GM15510 (cell line): Measurements from ENCODE around the gene OTUB1.
A peak's percentile ranks its signal among the peaks of the same experiment; 100 is the strongest.

Experiments used
- POLR2A ChIP-seq: IDR thresholded peaks from 3 replicates; pipeline ENCODE4 v1.6.1; 2011; ENCODE audit warnings: borderline replicate concordance; ENCODE audit not compliant: insufficient read length; ENCODE audit errors: extremely low read depth

OTUB1 gene, protein sequence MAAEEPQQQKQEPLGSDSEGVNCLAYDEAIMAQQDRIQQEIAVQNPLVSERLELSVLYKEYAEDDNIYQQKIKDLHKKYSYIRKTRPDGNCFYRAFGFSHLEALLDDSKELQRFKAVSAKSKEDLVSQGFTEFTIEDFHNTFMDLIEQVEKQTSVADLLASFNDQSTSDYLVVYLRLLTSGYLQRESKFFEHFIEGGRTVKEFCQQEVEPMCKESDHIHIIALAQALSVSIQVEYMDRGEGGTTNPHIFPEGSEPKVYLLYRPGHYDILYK

DNA sequence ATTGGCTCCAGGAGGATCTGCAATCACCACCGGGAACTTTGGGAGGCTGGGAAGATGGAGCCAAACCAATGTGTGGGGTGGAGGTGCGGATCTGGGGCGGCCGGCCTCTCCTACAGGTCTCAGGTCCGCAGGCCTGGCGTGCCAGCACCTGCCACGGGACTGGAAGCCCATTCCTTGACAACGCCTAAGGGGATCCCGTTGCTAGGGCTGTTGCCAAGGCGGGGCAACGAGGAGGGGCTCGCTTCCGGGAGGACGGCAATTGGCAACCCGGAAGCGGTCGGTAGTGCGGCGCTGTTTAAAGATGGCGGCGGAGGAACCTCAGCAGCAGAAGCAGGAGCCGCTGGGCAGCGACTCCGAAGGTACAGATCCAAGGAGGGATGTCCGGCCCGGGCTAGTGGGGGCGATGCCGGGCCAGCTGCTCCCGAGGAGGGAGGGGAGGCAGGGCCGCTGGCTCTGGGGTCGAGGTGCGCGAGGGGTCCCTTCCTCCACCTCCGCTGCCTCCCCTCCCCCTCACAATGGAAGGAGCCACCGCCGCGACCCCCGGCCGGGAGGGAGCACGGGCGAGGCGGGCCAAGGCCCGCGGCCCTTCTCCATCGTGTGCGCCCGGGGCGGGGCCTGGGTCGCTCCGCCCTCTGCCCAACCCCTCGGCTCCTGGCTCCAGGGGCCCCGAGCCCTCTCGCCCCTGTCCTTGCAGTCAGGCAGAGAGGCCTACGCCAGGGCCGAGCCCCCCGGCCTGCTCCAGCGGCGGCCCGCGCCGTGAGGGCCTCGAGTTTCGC, at the start of gene OTUB1:
OTUB1 (plus strand) TSS at position 283 of the 776 bp plus-strand sequence; CDS start at position 302, 19 bp downstream.
- TF ChIP-seq POLR2A, result peak; percentile 85

DNA sequence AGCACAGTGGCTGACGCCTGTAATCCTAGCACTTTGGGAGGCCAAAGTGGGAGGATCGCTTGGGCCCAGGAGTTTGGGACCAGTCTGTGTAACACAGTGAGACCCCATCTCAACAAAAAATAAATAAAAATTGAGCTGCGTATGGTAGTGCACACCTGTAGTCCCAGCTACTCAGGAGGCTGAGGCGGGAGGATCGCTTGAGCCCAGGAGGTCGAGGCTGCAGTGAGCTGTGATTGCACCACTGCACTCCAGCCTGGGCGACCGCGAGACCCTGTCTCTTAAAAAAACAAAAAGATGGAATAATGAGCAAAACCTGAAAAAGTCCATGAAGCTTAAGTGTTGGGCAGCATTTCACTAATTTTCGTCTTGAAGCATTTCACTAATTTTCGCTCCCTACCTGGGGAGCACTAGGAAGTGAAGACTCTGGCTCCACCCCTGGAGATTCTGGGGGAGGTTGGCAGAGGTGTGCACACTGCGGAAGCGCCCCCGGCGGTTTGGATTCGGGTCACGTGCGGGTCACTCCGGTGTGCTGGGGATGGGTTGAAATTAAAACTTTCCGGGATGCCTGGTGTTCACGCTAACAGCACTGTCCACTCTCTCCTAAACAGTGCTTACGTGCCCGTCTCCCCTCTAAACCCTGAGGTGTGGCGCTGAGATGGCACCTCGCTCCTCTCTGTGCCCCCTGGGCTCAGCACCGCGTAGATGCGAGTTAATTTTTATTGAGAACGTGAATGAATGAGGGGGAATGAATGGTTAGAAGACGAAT, 48.3 kb upstream of the OTUB1 start:
- no peak for TF ChIP-seq POLR2A

DNA sequence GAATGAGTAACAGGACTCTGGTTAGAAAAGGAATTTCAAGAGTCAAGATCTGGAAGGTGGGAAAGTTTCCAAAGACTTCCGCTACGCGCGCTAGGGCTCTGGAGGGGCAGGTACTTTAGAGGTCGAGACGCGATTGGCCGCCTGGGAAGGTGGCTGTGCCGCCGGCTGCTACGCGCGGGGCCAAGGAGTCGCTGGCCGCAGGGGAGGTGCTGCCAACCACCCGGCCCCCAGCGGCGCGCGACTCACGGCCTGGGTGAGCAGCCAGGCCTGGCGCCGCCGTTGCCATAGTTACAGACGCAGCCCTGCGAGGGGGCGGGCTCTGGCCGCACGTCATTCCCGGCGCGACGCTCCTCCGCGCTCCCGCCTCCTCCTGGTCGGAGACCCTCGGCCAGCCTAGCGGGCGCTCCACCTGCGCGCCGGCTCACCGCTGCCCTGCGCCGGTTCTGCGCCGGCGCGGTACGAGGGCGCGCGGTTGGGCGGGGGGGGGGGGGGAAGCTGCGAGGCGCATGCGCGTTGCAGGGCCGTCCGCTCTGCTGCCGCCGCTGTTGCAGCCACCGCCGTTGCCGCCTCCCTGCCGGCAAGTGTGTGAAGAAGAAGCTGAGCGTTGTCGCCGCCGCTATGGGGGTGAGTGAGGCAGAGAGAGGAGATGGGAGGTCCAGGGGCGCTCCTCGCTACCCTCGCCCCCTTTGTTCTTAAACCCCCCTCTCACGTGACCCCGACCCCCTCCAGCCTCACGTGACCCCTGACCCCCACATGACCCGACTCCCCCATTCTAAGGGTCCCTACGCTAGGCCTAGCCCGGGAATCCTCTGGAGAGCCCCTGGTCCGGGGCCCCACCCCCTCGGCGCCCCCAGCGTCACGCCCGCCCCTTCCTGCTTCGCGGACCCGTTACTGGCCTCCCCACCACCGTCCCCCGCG, 47.5 kb upstream of the OTUB1 start, which contains the start of gene NAA40:
NAA40 (plus strand) TSS at position 524 of the 918 bp plus-strand sequence; CDS start at position 619, 95 bp downstream.
- TF ChIP-seq POLR2A, result peak; percentile 63

DNA sequence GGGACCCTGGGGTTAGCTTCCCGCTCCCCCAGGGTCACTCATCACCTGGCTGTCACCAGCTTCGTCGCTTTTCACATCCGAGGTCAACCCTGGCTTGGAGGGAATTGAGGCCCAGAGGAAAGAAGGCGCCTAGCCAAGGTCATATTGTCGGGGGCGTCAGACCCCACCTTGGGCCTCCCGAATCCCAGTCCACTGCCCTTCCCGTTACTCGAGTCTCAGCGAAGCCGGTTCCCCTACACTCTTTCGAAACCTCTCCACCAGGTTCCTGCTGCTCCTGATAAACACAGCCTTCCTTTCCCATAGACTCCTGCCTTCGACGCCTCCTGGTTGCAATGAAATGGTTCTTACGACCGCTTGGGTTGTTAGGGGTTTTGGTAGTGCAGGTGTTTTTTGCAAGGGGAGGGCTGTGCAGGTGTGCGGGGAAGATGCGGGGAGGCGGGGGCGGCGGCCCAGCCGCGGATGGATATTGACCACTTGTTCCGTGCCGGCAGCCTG, 46.8 kb upstream of the OTUB1 start:
- no peak for TF ChIP-seq POLR2A

DNA sequence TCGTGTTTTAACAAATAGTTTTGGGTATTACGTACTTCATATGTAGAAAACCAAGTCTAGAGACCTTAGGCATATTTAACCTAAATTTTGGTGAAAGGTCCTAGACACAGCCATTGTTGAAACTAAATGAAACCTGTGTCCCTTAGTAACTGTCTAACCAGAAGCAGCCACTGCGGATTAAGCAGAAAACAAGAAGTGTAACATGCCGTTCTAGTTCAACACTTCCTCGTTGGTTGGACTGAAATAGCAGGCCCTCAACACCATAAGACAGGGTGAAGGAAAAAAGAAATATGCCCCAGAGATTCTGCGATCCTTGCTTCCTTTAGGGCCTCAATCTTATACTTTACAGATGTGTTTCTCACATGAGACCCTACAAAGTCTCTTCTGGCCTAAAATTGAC, 45.5 kb upstream of the OTUB1 start:
- no peak for TF ChIP-seq POLR2A

DNA sequence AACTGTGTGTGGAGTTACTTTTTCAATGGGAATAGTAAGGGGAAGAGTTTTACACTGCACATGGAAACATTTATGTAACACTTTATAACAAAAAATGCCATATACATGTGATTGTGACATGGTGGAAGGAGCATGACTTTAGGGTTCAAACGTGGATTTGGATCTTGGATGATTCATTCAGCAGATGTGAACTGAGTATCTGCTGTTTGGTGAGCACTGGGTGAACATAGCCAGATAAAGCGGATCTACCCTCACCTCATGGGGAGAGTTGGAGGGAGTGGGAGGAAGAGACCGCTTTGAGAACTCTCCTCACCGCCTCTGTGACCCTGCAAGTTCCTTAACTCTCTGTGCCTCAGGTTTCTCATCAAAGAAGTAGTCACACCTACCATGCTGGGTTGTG, 44.3 kb upstream of the OTUB1 start:
- TF ChIP-seq POLR2A, result no peak

DNA sequence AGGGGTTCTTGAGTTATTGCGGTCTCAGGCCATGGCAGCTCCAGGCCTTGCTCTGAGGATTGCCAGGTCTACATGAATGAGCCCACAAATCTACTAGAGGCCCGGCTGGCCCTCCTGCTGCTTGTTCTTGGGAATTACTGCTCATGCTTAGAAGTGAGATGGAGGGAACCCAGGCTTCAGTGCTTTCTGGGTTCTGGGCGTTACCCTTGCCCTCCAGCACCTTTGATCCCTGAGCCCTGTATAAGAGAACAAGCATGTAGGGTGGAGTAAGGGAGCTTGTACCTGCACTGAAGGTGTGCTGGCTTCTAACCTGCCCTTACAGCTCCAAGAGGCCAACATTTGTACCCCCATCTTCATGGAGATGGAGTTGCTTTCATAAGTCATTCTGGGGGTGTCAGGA, 43.4 kb upstream of the OTUB1 start:
- TF ChIP-seq POLR2A, result no peak

DNA sequence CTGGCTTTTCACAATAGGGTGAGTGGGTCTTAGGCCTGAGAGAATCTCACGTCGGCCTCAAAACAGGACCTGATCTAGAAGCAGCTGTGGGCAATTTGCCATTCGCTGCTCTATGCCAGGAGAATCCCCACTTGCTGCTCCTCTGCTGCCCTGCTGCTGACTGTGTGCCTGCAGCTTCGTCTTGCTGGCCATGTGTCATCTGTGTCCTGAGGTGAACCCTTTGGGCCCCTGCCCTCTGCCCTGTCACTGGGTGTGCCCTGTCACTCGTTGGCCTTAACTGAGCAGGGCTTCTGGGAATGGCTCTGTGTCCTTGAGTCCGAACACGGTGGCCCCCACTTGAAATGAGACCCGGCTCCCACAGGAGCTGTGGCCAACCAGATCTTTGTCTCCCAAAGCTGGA, 41.3 kb upstream of the OTUB1 start:
- no peak for TF ChIP-seq POLR2A

DNA sequence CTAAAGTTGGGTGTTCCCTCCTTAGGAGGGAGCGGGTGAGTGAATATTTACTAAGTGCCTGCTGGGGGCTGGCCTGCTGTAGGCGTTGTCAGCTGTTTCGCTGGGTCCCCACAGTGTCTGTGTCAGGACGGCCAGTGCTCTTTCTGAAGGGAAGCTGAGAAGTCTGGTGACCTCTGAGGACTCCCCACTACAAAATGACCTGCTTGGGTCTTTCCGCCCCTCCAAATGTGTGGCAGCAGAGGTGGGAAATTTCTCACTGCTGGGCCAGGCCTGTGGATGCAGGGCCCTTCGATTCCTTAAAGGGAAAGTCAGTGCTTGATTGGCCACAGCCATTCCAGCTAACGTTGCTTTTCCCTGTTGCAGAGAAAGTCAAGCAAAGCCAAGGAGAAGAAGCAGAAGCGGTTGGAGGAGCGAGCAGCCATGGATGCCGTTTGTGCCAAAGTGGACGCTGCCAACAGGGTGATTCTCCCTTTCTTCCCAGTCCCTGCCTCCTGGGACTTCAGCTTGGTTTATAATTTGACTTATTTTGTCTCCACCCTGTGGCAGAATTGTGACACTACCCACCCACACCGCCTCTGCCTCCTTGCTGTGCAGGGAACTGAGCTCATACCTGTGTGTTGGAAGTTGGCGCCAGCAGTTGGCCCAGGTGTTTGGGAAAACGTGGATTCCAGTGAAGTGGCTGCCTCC, 40.6 kb upstream of the OTUB1 start:
- TF ChIP-seq POLR2A, result no peak

DNA sequence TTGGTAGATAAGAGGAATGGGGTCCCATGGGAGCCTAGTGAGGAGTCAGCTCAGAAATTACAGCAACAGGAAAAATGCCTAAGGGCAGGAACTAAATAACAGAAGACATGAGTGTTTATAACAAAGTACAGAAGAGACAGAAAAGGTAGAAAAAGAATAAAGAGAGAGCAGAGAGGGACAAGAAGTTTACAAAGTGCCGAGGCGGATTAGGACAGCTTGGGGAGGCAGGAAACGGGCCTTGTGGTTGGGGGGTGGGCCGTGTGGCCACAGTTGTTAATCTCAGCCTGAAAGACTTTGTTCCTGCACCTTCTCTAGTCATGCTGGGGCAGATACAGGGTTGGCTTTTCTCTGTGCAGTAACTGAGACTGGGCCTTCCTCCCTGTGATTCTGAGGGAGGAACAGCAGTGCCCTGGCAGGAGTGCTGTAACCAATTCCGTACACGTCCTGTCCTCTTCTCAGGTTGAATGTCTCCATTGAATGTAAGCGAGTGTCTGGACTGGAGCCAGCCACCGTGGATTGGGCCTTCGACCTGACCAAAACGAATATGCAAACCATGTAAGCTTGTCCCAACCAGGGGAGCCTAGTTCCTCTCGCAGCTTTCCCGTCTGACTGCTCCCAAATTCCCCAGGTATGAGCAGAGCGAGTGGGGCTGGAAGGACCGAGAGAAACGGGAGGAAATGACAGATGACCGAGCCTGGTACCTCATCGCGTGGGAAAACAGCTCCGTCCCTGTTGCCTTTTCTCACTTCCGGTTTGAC, 34.3 kb upstream of the OTUB1 start:
- TF ChIP-seq POLR2A, result no peak

DNA sequence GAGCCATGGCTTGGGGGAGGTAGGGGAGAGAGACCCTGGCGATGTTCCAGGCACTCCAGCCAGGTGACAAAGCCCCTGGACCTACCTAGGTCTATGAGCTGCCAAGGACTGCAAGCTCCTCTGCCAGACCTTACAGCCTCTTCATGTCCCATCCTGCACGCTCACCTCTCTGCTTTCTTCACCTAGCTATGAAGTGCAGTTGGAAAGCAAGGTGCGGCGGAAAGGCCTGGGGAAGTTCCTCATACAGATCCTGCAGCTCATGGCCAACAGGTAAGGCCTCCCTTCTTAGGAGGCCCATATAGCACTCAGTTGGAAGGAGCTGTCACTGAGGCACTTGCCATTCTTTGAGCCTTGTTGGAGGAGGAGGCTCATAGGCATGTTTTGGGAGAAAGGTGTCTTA, 33.7 kb upstream of the OTUB1 start:
- TF ChIP-seq POLR2A, result no peak

DNA sequence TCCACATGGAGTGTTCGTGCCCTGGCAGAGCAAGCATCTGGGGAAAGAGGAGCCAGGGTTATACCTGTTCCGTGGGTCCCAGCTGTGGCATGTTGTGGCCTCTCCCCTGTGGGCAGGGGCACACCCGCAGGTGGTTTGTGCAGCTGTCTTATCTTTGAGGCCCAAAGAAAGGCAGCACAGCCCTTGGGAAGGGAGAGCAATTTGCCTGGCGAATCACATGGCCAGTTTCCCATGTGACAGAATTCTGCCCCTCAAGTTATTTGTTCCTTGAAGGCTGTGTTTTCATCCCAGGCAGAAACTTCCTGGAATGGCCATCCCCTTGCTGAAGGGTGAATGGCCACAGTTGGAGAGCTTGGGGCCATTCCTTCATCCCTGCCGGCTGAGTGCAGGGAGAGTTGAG, 28.2 kb upstream of the OTUB1 start:
- no peak for TF ChIP-seq POLR2A
